H1 (cell line): ENCODE results near the gene KIF25. TPM values are rescaled to one million over a fixed set of nuclear protein-coding genes. Genes with fewer than 3 reads are reported as not detected.

ENCODE experiments used
- BRCA1 ChIP-seq: IDR thresholded peaks from 2 replicates; pipeline ENCODE4 v1.6.1; 2012; ENCODE audit warnings: low read depth, low read length, improper control_type of control experiment
- POLR2A ChIP-seq, 2 experiments: IDR thresholded peaks; 1 replicate in 1 of 2; 2 replicates in 1 of 2; pipeline ENCODE4 v1.6.1; 2011; ENCODE audit warnings: low read depth in 2 of 2, low read length in 2 of 2, mild to moderate bottlenecking in 2 of 2; ENCODE audit errors: control extremely low read depth in 1 of 2
- RAD21 ChIP-seq, 2 experiments: IDR thresholded peaks in 1 of 2; conservative IDR thresholded peaks in 1 of 2; 2 replicates each; pipeline ENCODE4 v1.6.1; 2011; ENCODE audit warnings: low read depth in 2 of 2, low read length in 2 of 2, improper control_type of control experiment in 1 of 2, inconsistent platforms in 1 of 2, mild to moderate bottlenecking in 1 of 2, moderate library complexity in 1 of 2
- SP4 ChIP-seq: IDR thresholded peaks from 2 replicates; pipeline ENCODE4 v1.6.1; 2012; ENCODE audit warnings: low read length, inconsistent platforms
- ZNF274 ChIP-seq: IDR thresholded peaks from 2 replicates; pipeline ENCODE4 v1.7.0; 2012; ENCODE audit warnings: low read length, borderline replicate concordance; ENCODE audit errors: extremely low read depth
- polyA plus RNA-seq, 7 experiments: library from polyadenylated mRNA; depleted of rRNA in 3 of 7; stranded (reverse) in 5 of 7; unstranded in 2 of 7; fragments of >200 nt in 5 of 7; fragments of 200-250 nt in 2 of 7; gene quantifications; 1 replicate in 5 of 7; 2 replicates in 1 of 7; 4 replicates in 1 of 7; pipeline versions ENCODE4 v1.2.1 to v1.2.3, GENCODE V29; 2011 to 2013; ENCODE audit warnings: missing spikeins in 2 of 7, mixed read lengths in 2 of 7
- total RNA-seq: library from RNA; stranded (reverse); fragmentation: NEBNext Ultra II Directional; extraction: Animal tissue kit (Norgen Biotek cat#: 25700); gene quantifications from 2 replicates; pipeline ENCODE4 v1.2.1, GENCODE V29; 2021
- TF ChIP-seq, protein P1 (sequence below), 3 experiments: IDR thresholded peaks; 1 replicate in 2 of 3; 2 replicates in 1 of 3; pipeline versions ENCODE4 v1.5.1 to v1.6.1; 2011; ENCODE audit warnings: low read length in 3 of 3, mild to moderate bottlenecking in 3 of 3, inconsistent platforms in 2 of 3, low read depth in 1 of 3, moderate library complexity in 1 of 3; ENCODE audit not compliant: insufficient read depth in 1 of 3; ENCODE audit errors: control extremely low read depth in 1 of 3

The KIF25 gene
- total and polyA plus RNA-seq, 2 of the 8 experiments (the other 6 are each of a cell fraction or from before 2014, with no cell fraction given), result 1.5 to 2.0 TPM

- no peak for TF ChIP-seq ZNF274
- TF ChIP-seq POLR2A (IDR thresholded peaks at IDR 0.05; ENCODE audit: control extremely low read depth in 1 of 2, low read depth in 2 of 2, low read length in 2 of 2), result no peak
- no peak for TF ChIP-seq RAD21 (IDR thresholded peaks at IDR 0.05 in 1 of 2, conservative IDR thresholded peaks at IDR 0.05 in 1 of 2; ENCODE audit: low read depth in 2 of 2, low read length in 2 of 2)
- no peak for TF ChIP-seq SP4
- TF ChIP-seq, protein P1, sequence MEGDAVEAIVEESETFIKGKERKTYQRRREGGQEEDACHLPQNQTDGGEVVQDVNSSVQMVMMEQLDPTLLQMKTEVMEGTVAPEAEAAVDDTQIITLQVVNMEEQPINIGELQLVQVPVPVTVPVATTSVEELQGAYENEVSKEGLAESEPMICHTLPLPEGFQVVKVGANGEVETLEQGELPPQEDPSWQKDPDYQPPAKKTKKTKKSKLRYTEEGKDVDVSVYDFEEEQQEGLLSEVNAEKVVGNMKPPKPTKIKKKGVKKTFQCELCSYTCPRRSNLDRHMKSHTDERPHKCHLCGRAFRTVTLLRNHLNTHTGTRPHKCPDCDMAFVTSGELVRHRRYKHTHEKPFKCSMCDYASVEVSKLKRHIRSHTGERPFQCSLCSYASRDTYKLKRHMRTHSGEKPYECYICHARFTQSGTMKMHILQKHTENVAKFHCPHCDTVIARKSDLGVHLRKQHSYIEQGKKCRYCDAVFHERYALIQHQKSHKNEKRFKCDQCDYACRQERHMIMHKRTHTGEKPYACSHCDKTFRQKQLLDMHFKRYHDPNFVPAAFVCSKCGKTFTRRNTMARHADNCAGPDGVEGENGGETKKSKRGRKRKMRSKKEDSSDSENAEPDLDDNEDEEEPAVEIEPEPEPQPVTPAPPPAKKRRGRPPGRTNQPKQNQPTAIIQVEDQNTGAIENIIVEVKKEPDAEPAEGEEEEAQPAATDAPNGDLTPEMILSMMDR (IDR thresholded peaks at IDR 0.05; ENCODE audit: control extremely low read depth in 1 of 3, insufficient read depth in 1 of 3, low read depth in 1 of 3, low read length in 3 of 3), result no peak
- no peak for TF ChIP-seq BRCA1
These were observed 66.0 kb downstream of the KIF25 start (continued) for GRCh38 chr6:168063431-168063830.
